Thymus (tissue), 11 donors: Measurements from ENCODE around the gene FAM118B. TPM values are rescaled to one million over a fixed set of nuclear protein-coding genes. Genes with fewer than 3 reads are reported as not detected.

Experiments
- DNase-seq, 9 donors: peaks; one replicate each; pipeline ENCODE4 v3.0.0-alpha.2; 2013; ENCODE audit warnings: low spot score in 9 of 9, low read depth in 6 of 9, missing footprints in 1 of 9
- H3K27ac ChIP-seq, 2 donors: one replicate each; pipeline ENCODE4 v1.5.1; 2013; ENCODE audit warnings: control low read depth in 1 of 2, low read depth in 1 of 2, low read length in 1 of 2, mild to moderate bottlenecking in 1 of 2, moderate library complexity in 1 of 2
- H3K27me3 ChIP-seq, 2 donors: one replicate each; pipeline ENCODE4 v1.5.1; 2013; ENCODE audit warnings: low read length in 1 of 2; ENCODE audit not compliant: control insufficient read depth in 2 of 2, insufficient read depth in 1 of 2
- H3K36me3 ChIP-seq, 2 donors: one replicate each; pipeline ENCODE4 v1.5.1; 2013; ENCODE audit warnings: low read length in 1 of 2, mild to moderate bottlenecking in 1 of 2, moderate library complexity in 1 of 2; ENCODE audit not compliant: control insufficient read depth in 2 of 2, insufficient read depth in 2 of 2
- H3K4me1 ChIP-seq, 2 donors: one replicate each; pipeline ENCODE4 v1.5.1; 2013; ENCODE audit warnings: low read length in 2 of 2; ENCODE audit not compliant: control insufficient read depth in 2 of 2, insufficient read depth in 2 of 2
- H3K4me3 ChIP-seq, 2 donors: one replicate each; pipeline ENCODE4 v1.5.1; 2013; ENCODE audit warnings: low read length in 2 of 2, control low read depth in 1 of 2, mild to moderate bottlenecking in 1 of 2
- H3K9me3 ChIP-seq, 2 donors: one replicate each; pipeline ENCODE4 v1.5.1; 2013; ENCODE audit warnings: low read length in 1 of 2, mild to moderate bottlenecking in 1 of 2; ENCODE audit not compliant: control insufficient read depth in 2 of 2, insufficient read depth in 1 of 2
- WGBS: extraction: QIAGEN DNeasy Blood & Tissue Kit; methylation state at CpG from one replicate; pipeline ENCODE4 v1.1.7; 2013; 5-methylcytosine and 5-hydroxymethylcytosine counted together
- polyA plus RNA-seq: library from polyadenylated mRNA; stranded (reverse); fragments of 200-250 nt; gene quantifications from one replicate; pipeline ENCODE4 v1.2.3, GENCODE V29; 2013
- total RNA-seq: library from RNA; stranded (reverse); fragments of 120-200 nt; gene quantifications from one replicate; pipeline ENCODE4 v1.2.4, GENCODE V29; 2013
- donor health status: healthy.

The FAM118B gene
- total and polyA plus RNA-seq, 2 donors: 9.5 to 23.7 TPM

GRCh38 chr11:126282736-126283591 is 71.4 kb downstream of the FAM118B start, which contains the start of gene TIRAP:
TIRAP (plus strand) TSS chr11:126283093; CDS start chr11:126290895, 7,802 bp downstream.
- Histone ChIP-seq H3K27me3 (peaks cover 0 to 30% of the 10 kb centered on the region in 2 donors), H3K36me3 (peaks cover 2 to 3% of the 10 kb centered on the region in 2 donors), H3K4me1 (peaks cover 2 to 15% of the 10 kb centered on the region in 2 donors), H3K27ac (peak within 1 kb of the TSS; percentile 32 to 92), H3K9me3 (no peaks in the 10 kb centered on the region), H3K4me3 (peak within 1 kb of the TSS; percentile 55 to 88)
- under 1% methylated on average over 82 of the region's 82 CpGs for WGBS
- DNase-seq: peak in 3 of 9 donors; percentile 27 to 64 (median 48)

- Histone ChIP-seq H3K9me3 (no peaks in the 10 kb centered on the region), H3K27ac (no peak overlapping the region), H3K27me3 (peaks cover 0 to 30% of the 10 kb centered on the region in 2 donors), H3K4me1 (peaks cover 2 to 15% of the 10 kb centered on the region in 2 donors), H3K36me3 (peaks cover 0 to 4% of the 10 kb centered on the region in 2 donors), H3K4me3 (no peak overlapping the region)
- 90% methylated on average over 6 of the region's 6 CpGs for WGBS
- DNase-seq: no peak
These were observed 73.2 kb downstream of the FAM118B start for GRCh38 chr11:126284829-126285228.

GRCh38 chr11:126288237-126288636 is 76.7 kb downstream of the FAM118B start:
- Histone ChIP-seq H3K4me1 (peaks cover 0 to 4% of the 10 kb centered on the region in 2 donors), H3K27ac (no peak overlapping the region), H3K27me3 (peaks cover 0 to 11% of the 10 kb centered on the region in 2 donors), H3K9me3 (no peaks in the 10 kb centered on the region), H3K4me3 (no peak overlapping the region), H3K36me3 (peaks cover 6% of the 10 kb centered on the region in 2 donors)
- 96% methylated on average over 6 of the region's 6 CpGs for WGBS
- DNase-seq: no peak

- H3K4me1 ChIP-seq: no peaks in the 10 kb centered on the region
- WGBS: 97% methylated on average over 12 of the region's 12 CpGs
- H3K36me3 ChIP-seq: peaks cover 12% of the 10 kb centered on the region in 2 donors
- no peaks in the 10 kb centered on the region for H3K27me3 ChIP-seq
- DNase-seq: no peak
- H3K27ac ChIP-seq: no peak overlapping the region
- H3K4me3 ChIP-seq: no peak overlapping the region
- H3K9me3 ChIP-seq: no peaks in the 10 kb centered on the region
These were observed 79.3 kb downstream of the FAM118B start for GRCh38 chr11:126290887-126291286.

- 97% methylated on average over 5 of the region's 5 CpGs for WGBS
- Histone ChIP-seq H3K36me3 (peaks cover 8 to 12% of the 10 kb centered on the region in 2 donors), H3K4me1 (no peaks in the 10 kb centered on the region), H3K27me3 (no peaks in the 10 kb centered on the region), H3K4me3 (no peak overlapping the region), H3K9me3 (no peaks in the 10 kb centered on the region), H3K27ac (peak overlapping the region in 1 of 2 donors; percentile 8)
- DNase-seq: no peak
These were observed 82.1 kb downstream of the FAM118B start for GRCh38 chr11:126293726-126294125.

GRCh38 chr11:126297004-126297403 is 85.4 kb downstream of the FAM118B start:
- no peak for DNase-seq
- H3K4me3 ChIP-seq: no peak overlapping the region
- no peak overlapping the region for H3K27ac ChIP-seq
- H3K4me1 ChIP-seq: no peaks in the 10 kb centered on the region
- H3K27me3 ChIP-seq: no peaks in the 10 kb centered on the region
- 97% methylated on average over 2 of the region's 2 CpGs for WGBS
- peaks cover 6% of the 10 kb centered on the region in 2 donors for H3K36me3 ChIP-seq
- no peaks in the 10 kb centered on the region for H3K9me3 ChIP-seq

- Histone ChIP-seq H3K27ac (peak within 1 kb of the TSS; percentile 90 to 97), H3K4me3 (peak within 1 kb of the TSS; percentile 93 to 94), H3K27me3 (no peaks in the 10 kb centered on the region), H3K9me3 (no peaks in the 10 kb centered on the region), H3K36me3 (peaks cover 6 to 11% of the 10 kb centered on the region in 2 donors), H3K4me1 (peaks cover 7 to 18% of the 10 kb centered on the region in 2 donors)
- DNase-seq: peak in 8 of 9 donors; percentile 65 to 90 (median 78)
- 2% methylated on average over 61 of the region's 61 CpGs for WGBS
These were observed 92.3 kb downstream of the FAM118B start, which contains the start of gene DCPS for GRCh38 chr11:126303623-126304456. DCPS (plus strand) TSS chr11:126304060; CDS start chr11:126304081, 21 bp downstream.

- Histone ChIP-seq H3K27ac (peak overlapping the region; percentile 90 to 97), H3K36me3 (peaks cover 6 to 11% of the 10 kb centered on the region in 2 donors), H3K27me3 (no peaks in the 10 kb centered on the region), H3K9me3 (no peaks in the 10 kb centered on the region), H3K4me3 (peak overlapping the region; percentile 93 to 94), H3K4me1 (peaks cover 7 to 18% of the 10 kb centered on the region in 2 donors)
- DNase-seq: no peak
- WGBS: 76% methylated on average over 12 of the region's 12 CpGs
These were observed 93.0 kb downstream of the FAM118B start for GRCh38 chr11:126304457-126305075.
